Liver (tissue), 9 donors: ENCODE results near the gene ERC2. TPM values are rescaled to one million over a fixed set of nuclear protein-coding genes. Genes with fewer than 3 reads are reported as not detected.

Source experiments
- DNase-seq: peaks from one replicate; pipeline ENCODE4 v3.0.0-alpha.2; 2017; ENCODE audit warnings: low spot score
- H3K27ac ChIP-seq, 2 donors: one replicate each; pipeline ENCODE4 v1.7.0; 2013; ENCODE audit warnings: inconsistent platforms in 2 of 2, low read length in 2 of 2, control low read depth in 1 of 2, low read depth in 1 of 2, mild to moderate bottlenecking in 1 of 2
- H3K27me3 ChIP-seq, 4 donors: one replicate each; pipeline versions ENCODE4 v1.6.1 to v1.7.0; 2013; ENCODE audit warnings: low read length in 3 of 4, inconsistent platforms in 1 of 4, mild to moderate bottlenecking in 1 of 4, moderate library complexity in 1 of 4; ENCODE audit not compliant: control insufficient read depth in 4 of 4, insufficient read depth in 4 of 4
- H3K36me3 ChIP-seq, 4 donors: one replicate each; pipeline versions ENCODE4 v1.6.1 to v1.7.0; 2013; ENCODE audit warnings: low read length in 3 of 4, mild to moderate bottlenecking in 3 of 4, low read depth in 1 of 4, moderate library complexity in 1 of 4; ENCODE audit not compliant: control insufficient read depth in 4 of 4, insufficient read depth in 3 of 4
- H3K4me1 ChIP-seq, 4 donors: one replicate each; pipeline versions ENCODE4 v1.6.1 to v1.7.0; 2013; ENCODE audit warnings: low read length in 3 of 4, mild to moderate bottlenecking in 3 of 4, moderate library complexity in 1 of 4; ENCODE audit not compliant: control insufficient read depth in 4 of 4, insufficient read depth in 4 of 4
- H3K4me3 ChIP-seq, 3 donors: one replicate each; pipeline versions ENCODE4 v1.6.1 to v1.7.0; 2013; ENCODE audit warnings: low read length in 3 of 3, control low read depth in 1 of 3, low read depth in 1 of 3, mild to moderate bottlenecking in 1 of 3
- H3K9ac ChIP-seq, 2 donors: one replicate each; pipeline ENCODE4 v1.7.0; 2013; ENCODE audit warnings: low read length in 2 of 2, mild to moderate bottlenecking in 2 of 2, moderate library complexity in 2 of 2, control low read depth in 1 of 2, low read depth in 1 of 2
- H3K9me3 ChIP-seq, 4 donors: one replicate each; pipeline versions ENCODE4 v1.6.1 to v1.7.0; 2013; ENCODE audit warnings: low read length in 3 of 4; ENCODE audit not compliant: control insufficient read depth in 4 of 4
- EGR1 ChIP-seq, 2 donors: IDR thresholded peaks; 2 replicates each; pipeline ENCODE4 v1.6.1; 2016 to 2018; ENCODE audit warnings: antibody characterized with exemption in 2 of 2, low read depth in 2 of 2
- FOXA1 ChIP-seq: IDR thresholded peaks from 2 replicates; pipeline ENCODE4 v1.6.1; 2016; ENCODE audit warnings: antibody characterized with exemption
- FOXA2 ChIP-seq: IDR thresholded peaks from 2 replicates; pipeline ENCODE4 v1.6.1; 2016; ENCODE audit warnings: antibody characterized with exemption
- GABPA ChIP-seq, 2 donors: IDR thresholded peaks in 1 of 2; conservative IDR thresholded peaks in 1 of 2; 2 replicates each; pipeline ENCODE4 v1.6.1; 2016; ENCODE audit warnings: antibody characterized with exemption in 2 of 2, mild to moderate bottlenecking in 1 of 2, moderate library complexity in 1 of 2
- HNF4A ChIP-seq, 2 donors: conservative IDR thresholded peaks; 2 replicates each; pipeline ENCODE4 v1.6.1; 2016; ENCODE audit warnings: antibody characterized with exemption in 2 of 2, mild to moderate bottlenecking in 2 of 2
- HNF4G ChIP-seq: IDR thresholded peaks from 2 replicates; pipeline ENCODE4 v1.6.1; 2016; ENCODE audit warnings: antibody characterized with exemption
- JUND ChIP-seq, 2 donors: IDR thresholded peaks; 2 replicates each; pipeline ENCODE4 v1.6.1; 2016; ENCODE audit warnings: antibody characterized with exemption in 2 of 2
- NR2F2 ChIP-seq: IDR thresholded peaks from 2 replicates; pipeline ENCODE4 v1.6.1; 2016; ENCODE audit warnings: antibody characterized with exemption
- RAD21 ChIP-seq, 2 donors: IDR thresholded peaks; 2 replicates each; pipeline ENCODE4 v1.6.1; 2016; ENCODE audit warnings: antibody characterized with exemption in 2 of 2, mild to moderate bottlenecking in 2 of 2
- RXRA ChIP-seq, 2 donors: IDR thresholded peaks; 2 replicates each; pipeline ENCODE4 v1.6.1; 2017 to 2018; ENCODE audit warnings: antibody characterized with exemption in 2 of 2, mild to moderate bottlenecking in 1 of 2
- SP1 ChIP-seq: IDR thresholded peaks from 2 replicates; pipeline ENCODE4 v1.6.1; 2018; ENCODE audit warnings: antibody characterized with exemption, mild to moderate bottlenecking
- TAF1 ChIP-seq: conservative IDR thresholded peaks from 2 replicates; pipeline ENCODE4 v1.6.1; 2016; ENCODE audit warnings: antibody characterized with exemption, mild to moderate bottlenecking
- YY1 ChIP-seq: IDR thresholded peaks from 2 replicates; pipeline ENCODE4 v1.6.1; 2016; ENCODE audit warnings: antibody characterized with exemption, mild to moderate bottlenecking
- WGBS: extraction: QIAGEN DNeasy Blood & Tissue Kit; methylation state at CpG from one replicate; pipeline ENCODE4 v1.1.7; 2013; 5-methylcytosine and 5-hydroxymethylcytosine counted together
- polyA plus RNA-seq, 2 donors: library from polyadenylated mRNA; stranded (reverse) in 1 of 2; unstranded in 1 of 2; fragments of 200-250 nt in 1 of 2; fragments of >200 nt in 1 of 2; fragmentation: Nextera tagmentation in 1 of 2; extraction: Ambion mirVana in 1 of 2; gene quantifications; one replicate each; pipeline versions ENCODE4 v1.2.1 to v1.2.3, GENCODE V29; 2013 to 2015
- total RNA-seq, 2 donors: library from RNA; depleted of rRNA; stranded (reverse); fragments of >200 nt; gene quantifications; one replicate each; pipeline ENCODE4 v1.2.3, GENCODE V29; 2014
- TF ChIP-seq, protein P1 (sequence below): IDR thresholded peaks from 2 replicates; pipeline ENCODE4 v1.6.1; 2016; ENCODE audit warnings: antibody characterized with exemption, mild to moderate bottlenecking
- TF ChIP-seq, protein P2 (sequence below): IDR thresholded peaks from 2 replicates; pipeline ENCODE4 v1.6.1; 2016; ENCODE audit warnings: antibody characterized with exemption
- TF ChIP-seq, protein P3 (sequence below): IDR thresholded peaks from 2 replicates; pipeline ENCODE4 v1.6.1; 2016; ENCODE audit warnings: antibody characterized with exemption
- donor health status: healthy.
- donor health status: healthy.
- donor health status: healthy.
- donor health status: healthy.
- donor health status: healthy.

The ERC2 gene
- total and polyA plus RNA-seq, 4 donors, result 0.14 to 0.25 TPM; not detected in 2

DNA sequence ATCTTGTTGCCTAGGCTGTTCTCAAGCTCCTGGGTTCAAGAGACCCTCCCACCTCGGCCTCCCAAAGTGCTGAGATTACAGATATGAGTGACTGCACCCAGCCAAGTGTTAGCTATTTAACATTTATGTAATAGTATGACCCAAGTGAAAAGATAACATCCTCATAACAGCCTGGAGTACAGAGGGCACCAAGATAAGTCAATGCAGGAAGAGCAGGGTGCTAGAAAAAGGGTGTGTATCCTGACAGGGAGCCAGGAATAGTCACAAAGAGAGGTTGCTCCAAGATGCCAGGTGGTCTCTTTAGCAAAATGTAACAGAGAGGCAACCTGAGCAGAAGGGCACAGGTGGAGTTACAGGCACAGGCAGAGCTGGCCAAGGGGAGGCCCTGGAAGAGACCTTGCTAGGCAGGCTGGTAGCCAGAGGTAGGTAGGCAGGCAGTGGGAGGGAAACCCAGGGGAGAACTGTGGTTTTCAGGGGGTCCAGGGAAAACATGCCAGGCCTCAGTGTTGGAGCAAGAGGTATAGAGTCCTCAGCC, 277.4 kb downstream of the ERC2 start:
- 53% methylated on average over 1 of the region's 1 CpG for WGBS

DNA sequence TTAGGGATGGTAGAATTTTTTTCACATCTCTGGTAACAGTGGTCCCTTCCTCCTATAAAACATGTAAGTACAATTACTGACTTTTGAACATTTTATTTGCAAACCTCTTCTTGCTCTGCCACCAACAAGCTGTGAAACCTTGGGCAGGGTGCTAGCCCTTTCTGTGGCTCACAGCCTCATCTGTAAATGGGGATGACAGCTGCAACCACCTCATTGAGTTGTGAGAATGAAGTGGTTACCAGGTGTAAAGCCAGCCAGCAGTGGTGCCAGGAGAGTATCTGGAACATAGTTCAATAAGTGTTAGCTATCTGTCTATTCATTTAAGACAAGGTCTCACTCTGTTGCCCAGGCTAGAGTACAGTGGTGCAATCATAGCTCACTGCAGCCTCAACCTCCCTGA, 278.1 kb downstream of the ERC2 start:
- Histone ChIP-seq H3K27me3 (no peaks in the 10 kb centered on the region), H3K27ac (no peak overlapping the region), H3K9ac (no peak overlapping the region), H3K4me1 (no peaks in the 10 kb centered on the region), H3K4me3 (no peak overlapping the region), H3K9me3 (no peaks in the 10 kb centered on the region), H3K36me3 (no peaks in the 10 kb centered on the region)
- TF ChIP-seq RAD21 (IDR thresholded peaks at IDR 0.05) (no peak), YY1 (no peak), TAF1 (no peak), JUND (IDR thresholded peaks at IDR 0.05) (no peak), RXRA (IDR thresholded peaks at IDR 0.05) (no peak)
- TF ChIP-seq, protein P1, sequence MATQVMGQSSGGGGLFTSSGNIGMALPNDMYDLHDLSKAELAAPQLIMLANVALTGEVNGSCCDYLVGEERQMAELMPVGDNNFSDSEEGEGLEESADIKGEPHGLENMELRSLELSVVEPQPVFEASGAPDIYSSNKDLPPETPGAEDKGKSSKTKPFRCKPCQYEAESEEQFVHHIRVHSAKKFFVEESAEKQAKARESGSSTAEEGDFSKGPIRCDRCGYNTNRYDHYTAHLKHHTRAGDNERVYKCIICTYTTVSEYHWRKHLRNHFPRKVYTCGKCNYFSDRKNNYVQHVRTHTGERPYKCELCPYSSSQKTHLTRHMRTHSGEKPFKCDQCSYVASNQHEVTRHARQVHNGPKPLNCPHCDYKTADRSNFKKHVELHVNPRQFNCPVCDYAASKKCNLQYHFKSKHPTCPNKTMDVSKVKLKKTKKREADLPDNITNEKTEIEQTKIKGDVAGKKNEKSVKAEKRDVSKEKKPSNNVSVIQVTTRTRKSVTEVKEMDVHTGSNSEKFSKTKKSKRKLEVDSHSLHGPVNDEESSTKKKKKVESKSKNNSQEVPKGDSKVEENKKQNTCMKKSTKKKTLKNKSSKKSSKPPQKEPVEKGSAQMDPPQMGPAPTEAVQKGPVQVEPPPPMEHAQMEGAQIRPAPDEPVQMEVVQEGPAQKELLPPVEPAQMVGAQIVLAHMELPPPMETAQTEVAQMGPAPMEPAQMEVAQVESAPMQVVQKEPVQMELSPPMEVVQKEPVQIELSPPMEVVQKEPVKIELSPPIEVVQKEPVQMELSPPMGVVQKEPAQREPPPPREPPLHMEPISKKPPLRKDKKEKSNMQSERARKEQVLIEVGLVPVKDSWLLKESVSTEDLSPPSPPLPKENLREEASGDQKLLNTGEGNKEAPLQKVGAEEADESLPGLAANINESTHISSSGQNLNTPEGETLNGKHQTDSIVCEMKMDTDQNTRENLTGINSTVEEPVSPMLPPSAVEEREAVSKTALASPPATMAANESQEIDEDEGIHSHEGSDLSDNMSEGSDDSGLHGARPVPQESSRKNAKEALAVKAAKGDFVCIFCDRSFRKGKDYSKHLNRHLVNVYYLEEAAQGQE, result no peak
- no peak for DNase-seq

More for the DNA sequence above, 277.4 kb downstream of the ERC2 start:
- Histone ChIP-seq H3K9ac (no peak overlapping the region), H3K4me1 (no peaks in the 10 kb centered on the region), H3K9me3 (no peaks in the 10 kb centered on the region), H3K27me3 (no peaks in the 10 kb centered on the region), H3K36me3 (no peaks in the 10 kb centered on the region), H3K27ac (no peak overlapping the region), H3K4me3 (no peak overlapping the region)
- TF ChIP-seq FOXA2, result no peak
- no peak for TF ChIP-seq NR2F2
- TF ChIP-seq, protein P2, sequence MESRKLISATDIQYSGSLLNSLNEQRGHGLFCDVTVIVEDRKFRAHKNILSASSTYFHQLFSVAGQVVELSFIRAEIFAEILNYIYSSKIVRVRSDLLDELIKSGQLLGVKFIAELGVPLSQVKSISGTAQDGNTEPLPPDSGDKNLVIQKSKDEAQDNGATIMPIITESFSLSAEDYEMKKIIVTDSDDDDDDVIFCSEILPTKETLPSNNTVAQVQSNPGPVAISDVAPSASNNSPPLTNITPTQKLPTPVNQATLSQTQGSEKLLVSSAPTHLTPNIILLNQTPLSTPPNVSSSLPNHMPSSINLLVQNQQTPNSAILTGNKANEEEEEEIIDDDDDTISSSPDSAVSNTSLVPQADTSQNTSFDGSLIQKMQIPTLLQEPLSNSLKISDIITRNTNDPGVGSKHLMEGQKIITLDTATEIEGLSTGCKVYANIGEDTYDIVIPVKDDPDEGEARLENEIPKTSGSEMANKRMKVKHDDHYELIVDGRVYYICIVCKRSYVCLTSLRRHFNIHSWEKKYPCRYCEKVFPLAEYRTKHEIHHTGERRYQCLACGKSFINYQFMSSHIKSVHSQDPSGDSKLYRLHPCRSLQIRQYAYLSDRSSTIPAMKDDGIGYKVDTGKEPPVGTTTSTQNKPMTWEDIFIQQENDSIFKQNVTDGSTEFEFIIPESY, result no peak
- TF ChIP-seq RAD21 (IDR thresholded peaks at IDR 0.05), result no peak
- DNase-seq, result no peak

DNA sequence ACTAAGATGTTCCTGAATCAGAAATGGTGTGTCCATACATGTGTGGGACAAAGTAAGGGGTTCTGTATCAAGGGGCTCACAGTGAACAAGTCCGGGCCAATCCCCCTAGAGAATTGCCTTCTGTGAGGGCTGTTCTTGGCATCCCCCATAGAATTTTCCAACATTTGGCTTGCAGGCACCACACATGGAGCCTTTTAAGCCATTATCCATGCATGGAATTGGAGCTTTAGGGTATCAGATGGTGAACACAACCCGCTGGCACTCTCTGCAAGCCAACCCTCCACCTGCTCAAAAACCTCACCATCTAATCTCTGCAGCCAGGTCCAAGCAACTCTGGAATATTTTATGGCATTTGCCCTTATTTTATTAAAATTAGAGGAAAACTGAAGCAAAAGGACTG, 278.7 kb downstream of the ERC2 start:
- TF ChIP-seq JUND (IDR thresholded peaks at IDR 0.05) (no peak), HNF4G (no peak), SP1 (no peak), HNF4A (conservative IDR thresholded peaks at IDR 0.05) (no peak), GABPA (IDR thresholded peaks at IDR 0.05 in 1 of 2, conservative IDR thresholded peaks at IDR 0.05 in 1 of 2) (no peak), EGR1 (IDR thresholded peaks at IDR 0.05; ENCODE audit: low read depth in 2 of 2) (no peak), YY1 (no peak), FOXA1 (no peak)
- TF ChIP-seq, protein P3, sequence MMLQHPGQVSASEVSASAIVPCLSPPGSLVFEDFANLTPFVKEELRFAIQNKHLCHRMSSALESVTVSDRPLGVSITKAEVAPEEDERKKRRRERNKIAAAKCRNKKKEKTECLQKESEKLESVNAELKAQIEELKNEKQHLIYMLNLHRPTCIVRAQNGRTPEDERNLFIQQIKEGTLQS, result no peak
- DNase-seq, result no peak
- Histone ChIP-seq H3K9ac (no peak overlapping the region), H3K9me3 (no peaks in the 10 kb centered on the region), H3K36me3 (no peaks in the 10 kb centered on the region), H3K27me3 (no peaks in the 10 kb centered on the region), H3K27ac (no peak overlapping the region), H3K4me3 (no peak overlapping the region), H3K4me1 (no peaks in the 10 kb centered on the region)
- 88% methylated on average over 2 of the region's 2 CpGs for WGBS
